Ovary (tissue), 3 donors: ENCODE measurements around the gene ZNF800.

ENCODE experiments used
- EP300 ChIP-seq: sonication (generic); formaldehyde crosslinking; IDR thresholded peaks from one replicate; pipeline ENCODE4 v1.6.1; 2017; ENCODE audit warnings: antibody characterized with exemption
- POLR2A ChIP-seq: fragments of 450-650 bp; IDR thresholded peaks from one replicate; pipeline ENCODE4 v1.6.1; 2017; ENCODE audit warnings: antibody characterized with exemption, mild to moderate bottlenecking, moderate library complexity
- TF ChIP-seq, protein P1 (sequence below), 3 donors: fragments of 450-650 bp in 2 of 3; fragments of 200-600 bp in 1 of 3; IDR thresholded peaks; one replicate each; pipeline versions ENCODE4 v1.5.1 to v1.8.0; 2016 to 2022; ENCODE audit warnings: antibody characterized with exemption in 3 of 3, mild to moderate bottlenecking in 1 of 3
- donor health status: DM: no; HTN: no; CAD: no.

GRCh38 chr7:127392566-127393367, at the start of gene ZNF800:
- no peak for TF ChIP-seq EP300
- TF ChIP-seq, protein P1, sequence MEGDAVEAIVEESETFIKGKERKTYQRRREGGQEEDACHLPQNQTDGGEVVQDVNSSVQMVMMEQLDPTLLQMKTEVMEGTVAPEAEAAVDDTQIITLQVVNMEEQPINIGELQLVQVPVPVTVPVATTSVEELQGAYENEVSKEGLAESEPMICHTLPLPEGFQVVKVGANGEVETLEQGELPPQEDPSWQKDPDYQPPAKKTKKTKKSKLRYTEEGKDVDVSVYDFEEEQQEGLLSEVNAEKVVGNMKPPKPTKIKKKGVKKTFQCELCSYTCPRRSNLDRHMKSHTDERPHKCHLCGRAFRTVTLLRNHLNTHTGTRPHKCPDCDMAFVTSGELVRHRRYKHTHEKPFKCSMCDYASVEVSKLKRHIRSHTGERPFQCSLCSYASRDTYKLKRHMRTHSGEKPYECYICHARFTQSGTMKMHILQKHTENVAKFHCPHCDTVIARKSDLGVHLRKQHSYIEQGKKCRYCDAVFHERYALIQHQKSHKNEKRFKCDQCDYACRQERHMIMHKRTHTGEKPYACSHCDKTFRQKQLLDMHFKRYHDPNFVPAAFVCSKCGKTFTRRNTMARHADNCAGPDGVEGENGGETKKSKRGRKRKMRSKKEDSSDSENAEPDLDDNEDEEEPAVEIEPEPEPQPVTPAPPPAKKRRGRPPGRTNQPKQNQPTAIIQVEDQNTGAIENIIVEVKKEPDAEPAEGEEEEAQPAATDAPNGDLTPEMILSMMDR (IDR thresholded peaks at IDR 0.05) = peak in 1 of 3 donors; percentile 6
- peak; percentile 80 for TF ChIP-seq POLR2A
